SU-DHL-6 (cell line): ENCODE results near the gene RPL10A.

Experiments used
- EZH2phosphoT487 ChIP-seq: fragments of 200-600 bp; sonication (generic), shearing (Covaris generic); conservative IDR thresholded peaks from 2 replicates; pipeline ENCODE4 v1.6.1; 2018; ENCODE audit warnings: mild to moderate bottlenecking, antibody characterized with exemption, low read length, moderate library complexity, mixed read lengths
- TF ChIP-seq, protein P1 (sequence below): fragments of 200-600 bp; sonication (generic); IDR thresholded peaks from one replicate; pipeline ENCODE4 v1.5.1; 2017; ENCODE audit warnings: antibody characterized with exemption, mild to moderate bottlenecking, low read length, moderate library complexity; ENCODE audit not compliant: insufficient read depth, poor library complexity, severe bottlenecking

DNA sequence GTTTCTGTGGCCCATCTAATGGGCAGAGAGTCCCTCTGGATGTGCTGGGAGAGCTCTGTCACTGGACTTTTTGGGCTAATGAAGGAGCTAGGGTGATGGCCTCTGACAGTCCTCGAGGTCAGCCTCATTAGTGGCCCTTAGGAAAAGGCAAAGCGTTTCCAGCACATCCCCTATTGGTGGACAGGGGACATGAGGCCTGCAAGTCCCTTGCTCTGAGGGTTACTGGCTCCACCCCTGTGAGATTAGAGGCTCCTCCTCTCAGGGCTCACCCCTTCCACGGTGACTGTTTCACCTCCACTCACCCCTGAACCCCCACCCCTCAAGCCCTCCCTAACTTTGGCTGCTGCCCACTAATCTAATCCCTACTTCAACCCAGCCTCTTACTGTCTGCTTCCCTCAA is 28.9 kb upstream of the RPL10A start:
- TF ChIP-seq, protein P1, sequence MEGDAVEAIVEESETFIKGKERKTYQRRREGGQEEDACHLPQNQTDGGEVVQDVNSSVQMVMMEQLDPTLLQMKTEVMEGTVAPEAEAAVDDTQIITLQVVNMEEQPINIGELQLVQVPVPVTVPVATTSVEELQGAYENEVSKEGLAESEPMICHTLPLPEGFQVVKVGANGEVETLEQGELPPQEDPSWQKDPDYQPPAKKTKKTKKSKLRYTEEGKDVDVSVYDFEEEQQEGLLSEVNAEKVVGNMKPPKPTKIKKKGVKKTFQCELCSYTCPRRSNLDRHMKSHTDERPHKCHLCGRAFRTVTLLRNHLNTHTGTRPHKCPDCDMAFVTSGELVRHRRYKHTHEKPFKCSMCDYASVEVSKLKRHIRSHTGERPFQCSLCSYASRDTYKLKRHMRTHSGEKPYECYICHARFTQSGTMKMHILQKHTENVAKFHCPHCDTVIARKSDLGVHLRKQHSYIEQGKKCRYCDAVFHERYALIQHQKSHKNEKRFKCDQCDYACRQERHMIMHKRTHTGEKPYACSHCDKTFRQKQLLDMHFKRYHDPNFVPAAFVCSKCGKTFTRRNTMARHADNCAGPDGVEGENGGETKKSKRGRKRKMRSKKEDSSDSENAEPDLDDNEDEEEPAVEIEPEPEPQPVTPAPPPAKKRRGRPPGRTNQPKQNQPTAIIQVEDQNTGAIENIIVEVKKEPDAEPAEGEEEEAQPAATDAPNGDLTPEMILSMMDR = no peak
- no peak for TF ChIP-seq EZH2phosphoT487
